HUES48 (cell line): ENCODE data around the gene LDB2.

Experiments
- H3K27ac ChIP-seq: one replicate; pipeline ENCODE4 v1.7.0; 2013; ENCODE audit warnings: low read depth, low read length, inconsistent platforms
- H3K27me3 ChIP-seq: 2 replicates; pipeline ENCODE4 v1.6.1; 2013; ENCODE audit warnings: mild to moderate bottlenecking, low read length; ENCODE audit not compliant: control insufficient read depth, insufficient read depth
- H3K36me3 ChIP-seq: 2 replicates; pipeline ENCODE4 v1.6.1; 2013; ENCODE audit warnings: low read length; ENCODE audit not compliant: control insufficient read depth, insufficient read depth
- H3K4me1 ChIP-seq: 2 replicates; pipeline ENCODE4 v1.6.1; 2013; ENCODE audit warnings: mild to moderate bottlenecking, low read length; ENCODE audit not compliant: control insufficient read depth, insufficient read depth
- H3K4me3 ChIP-seq: 2 replicates; pipeline ENCODE4 v1.5.1; 2013; ENCODE audit warnings: mild to moderate bottlenecking, low read depth, low read length
- H3K9ac ChIP-seq: 2 replicates; pipeline ENCODE4 v1.6.1; 2013; ENCODE audit warnings: mild to moderate bottlenecking, low read depth, low read length, moderate library complexity
- H3K9me3 ChIP-seq: 2 replicates; pipeline ENCODE4 v1.6.1; 2013; ENCODE audit warnings: low read length; ENCODE audit not compliant: control insufficient read depth, insufficient read depth

The LDB2 gene

DNA sequence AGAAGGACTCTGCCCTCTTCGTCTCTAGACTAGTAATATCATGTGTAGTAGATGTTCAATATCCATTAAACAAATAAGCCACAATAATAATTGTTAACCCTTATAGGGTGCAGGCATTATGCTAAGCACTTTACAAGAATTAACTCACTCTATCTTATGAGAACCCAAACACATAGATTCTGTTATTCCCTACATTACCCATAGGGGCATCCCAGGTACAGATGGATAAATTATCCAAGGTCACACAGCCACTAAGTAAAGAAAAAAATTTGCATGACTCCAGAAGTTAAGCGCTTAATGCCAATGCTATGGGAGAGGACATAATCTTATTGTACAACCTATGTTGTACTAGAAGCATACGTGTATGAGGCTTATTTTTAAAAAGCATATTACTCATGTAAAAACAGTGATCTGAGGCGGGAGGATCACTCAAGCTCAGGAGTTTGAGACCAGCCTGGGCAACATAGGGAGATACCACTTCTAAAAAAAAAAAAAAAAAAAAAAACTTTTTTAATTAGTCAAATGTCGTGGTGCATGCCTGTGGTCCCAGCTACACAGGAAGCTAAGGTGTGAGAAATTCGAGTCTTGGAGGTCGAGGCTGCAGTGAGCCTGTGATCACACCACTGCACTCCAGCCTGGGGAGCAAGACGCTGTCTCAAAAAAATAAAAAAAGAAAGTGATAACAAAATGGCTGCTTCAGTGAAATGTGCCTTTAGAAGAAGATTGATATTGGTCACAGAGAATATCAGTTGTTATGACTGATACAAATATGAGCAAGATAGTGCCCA lies 13.6 kb downstream of the LDB2 start:
- H3K9me3 ChIP-seq: peaks cover 4% of the 10 kb centered on the region; the same call in 1 of the 2 replicates
- no peak overlapping the region for H3K4me3 ChIP-seq
- H3K36me3 ChIP-seq: peaks cover 26% of the 10 kb centered on the region
- H3K27me3 ChIP-seq: no peaks in the 10 kb centered on the region
- H3K4me1 ChIP-seq: peaks cover 8% of the 10 kb centered on the region
- H3K27ac ChIP-seq: no peak overlapping the region
- H3K9ac ChIP-seq: no peak overlapping the region

DNA sequence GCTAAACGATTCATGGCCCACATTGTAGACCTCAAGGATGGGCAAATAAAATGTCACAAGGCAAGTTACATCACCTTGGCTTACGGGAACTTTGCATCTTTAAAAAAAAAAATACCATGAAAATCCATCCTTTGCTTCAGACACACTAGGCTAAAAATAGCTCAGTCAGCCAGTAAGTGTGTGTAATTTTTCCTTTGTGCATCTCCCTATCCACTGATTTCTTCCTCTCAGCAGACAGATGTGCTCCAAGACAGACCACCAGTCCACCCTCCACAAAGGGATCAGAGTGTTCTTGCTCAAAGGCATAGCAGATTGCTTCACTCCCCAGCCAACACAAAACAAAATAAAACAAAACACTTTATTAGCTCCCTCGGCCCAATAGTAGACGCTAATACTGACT lies 14.6 kb downstream of the LDB2 start:
- Histone ChIP-seq H3K36me3 (peaks cover 26% of the 10 kb centered on the region), H3K9me3 (peaks cover 9% of the 10 kb centered on the region; the same call in 1 of the 2 replicates), H3K27me3 (no peaks in the 10 kb centered on the region), H3K4me1 (peaks cover 7% of the 10 kb centered on the region; the same call in 1 of the 2 replicates), H3K9ac (no peak overlapping the region), H3K27ac (no peak overlapping the region), H3K4me3 (no peak overlapping the region)

DNA sequence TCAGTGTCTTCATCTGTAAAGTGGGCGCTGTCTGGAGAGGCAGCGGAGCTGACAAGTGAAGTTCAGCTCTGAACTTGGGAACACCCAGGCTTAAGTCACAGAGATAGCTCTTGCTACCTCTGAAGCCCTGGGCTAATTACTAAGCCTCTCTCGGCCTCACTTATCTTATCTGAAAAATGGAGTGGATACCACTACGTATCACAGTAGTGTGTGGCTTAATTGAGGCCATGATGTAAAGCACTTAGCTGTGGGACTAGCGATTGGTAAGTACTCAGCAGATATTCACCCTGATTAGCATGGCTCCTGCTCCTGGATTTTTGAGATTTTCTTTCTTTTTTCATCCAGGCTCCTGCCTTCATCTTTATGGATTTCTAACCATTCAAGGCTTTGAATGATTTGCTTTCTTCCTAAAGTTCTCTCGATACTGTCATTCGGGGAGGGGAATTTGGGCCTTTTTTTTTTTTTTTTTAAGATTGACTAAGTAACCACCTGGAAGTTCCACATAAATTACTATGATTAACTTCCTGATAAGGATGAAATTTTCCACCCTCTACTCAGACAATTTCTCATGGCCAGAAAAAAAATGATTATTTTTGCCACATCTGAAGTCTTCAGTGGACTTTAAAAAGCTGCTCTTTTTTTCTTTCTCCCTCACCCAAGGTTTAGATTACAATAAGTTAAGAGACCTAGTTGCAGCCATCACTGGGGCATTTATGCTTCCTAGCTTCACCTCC lies 17.1 kb downstream of the LDB2 start:
- Histone ChIP-seq H3K27ac (no peak overlapping the region), H3K9ac (no peak overlapping the region), H3K4me3 (no peak overlapping the region), H3K27me3 (no peaks in the 10 kb centered on the region), H3K4me1 (no peaks in the 10 kb centered on the region), H3K36me3 (peaks cover 10% of the 10 kb centered on the region), H3K9me3 (peaks cover 11% of the 10 kb centered on the region)

DNA sequence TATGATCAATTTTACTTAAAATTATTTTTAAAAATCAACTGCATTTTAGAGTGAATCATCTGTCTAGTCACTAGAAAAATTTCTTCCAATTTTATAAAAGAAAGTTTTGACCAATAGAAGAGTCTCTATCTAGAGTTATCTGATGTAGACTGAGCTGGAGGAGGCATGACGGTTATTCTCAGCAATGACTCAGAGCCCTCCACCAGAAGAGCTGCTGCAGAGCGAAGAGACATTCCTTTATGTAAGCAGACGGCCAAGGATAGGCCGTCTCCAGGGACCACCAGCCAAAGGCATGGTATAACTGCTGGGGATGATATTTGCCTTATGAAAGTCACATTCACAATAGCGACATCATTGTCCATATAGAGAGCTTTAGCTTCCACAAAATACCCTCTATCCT lies 23.0 kb downstream of the LDB2 start:
- no peaks in the 10 kb centered on the region for H3K4me1 ChIP-seq
- no peaks in the 10 kb centered on the region; the same call in 1 of the 2 replicates for H3K36me3 ChIP-seq
- H3K27me3 ChIP-seq: no peaks in the 10 kb centered on the region
- no peak overlapping the region for H3K27ac ChIP-seq
- H3K9me3 ChIP-seq: peaks cover 11% of the 10 kb centered on the region
- H3K4me3 ChIP-seq: no peak overlapping the region
- no peak overlapping the region for H3K9ac ChIP-seq

DNA sequence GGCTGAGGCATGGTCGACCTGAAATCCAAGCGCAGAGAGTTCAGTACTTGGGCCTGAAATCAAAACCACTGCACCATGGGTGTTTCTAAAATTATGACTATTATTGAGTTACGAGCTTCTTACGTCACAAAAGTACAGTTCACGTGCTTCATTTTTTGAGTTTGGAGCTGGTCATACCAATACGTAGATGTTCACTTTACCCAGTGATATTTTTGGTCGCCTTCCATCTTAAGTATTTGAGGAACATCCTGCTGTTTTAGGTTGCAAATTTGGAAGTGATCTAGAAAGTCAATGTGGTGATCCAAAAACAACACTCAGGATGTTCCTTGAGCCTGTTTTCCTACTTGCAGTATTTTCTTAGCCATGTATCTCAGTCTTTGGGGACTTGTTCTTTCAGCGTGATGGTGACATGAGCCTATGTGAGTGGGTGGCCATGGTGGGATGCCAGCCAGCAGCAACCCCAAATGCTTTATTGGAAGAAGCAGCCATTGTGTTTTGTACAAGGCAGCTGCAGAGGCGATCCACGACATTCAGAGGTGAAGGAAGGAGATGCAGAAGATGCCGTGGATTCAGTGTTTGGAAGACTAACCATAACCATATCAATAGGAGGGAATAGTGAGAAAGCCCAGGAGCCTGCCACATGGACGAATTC lies 28.7 kb downstream of the LDB2 start:
- Histone ChIP-seq H3K4me1 (peaks cover 17% of the 10 kb centered on the region), H3K9ac (no peak overlapping the region), H3K36me3 (no peaks in the 10 kb centered on the region; the same call in none of the 2 replicates), H3K27ac (no peak overlapping the region), H3K9me3 (no peaks in the 10 kb centered on the region), H3K4me3 (no peak overlapping the region), H3K27me3 (no peaks in the 10 kb centered on the region)

DNA sequence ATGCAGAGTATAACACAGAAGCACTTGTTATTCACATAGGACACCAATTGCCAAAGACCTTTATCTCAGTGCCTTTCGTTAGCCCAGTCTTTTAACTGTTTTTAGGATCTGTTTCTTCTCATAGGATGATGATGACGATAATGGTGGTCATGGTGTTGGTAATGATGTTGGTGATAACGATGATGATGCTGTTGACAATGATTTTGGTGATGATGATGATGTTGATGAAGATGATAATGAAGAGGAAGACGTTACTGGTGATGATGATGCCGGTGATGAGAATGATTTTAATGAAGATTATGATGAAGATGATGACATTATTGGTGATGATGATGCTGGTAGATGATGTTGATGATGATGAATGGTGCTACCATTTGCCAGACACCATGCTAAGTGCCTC lies 29.8 kb downstream of the LDB2 start:
- no peaks in the 10 kb centered on the region for H3K27me3 ChIP-seq
- no peaks in the 10 kb centered on the region; the same call in none of the 2 replicates for H3K36me3 ChIP-seq
- no peak overlapping the region for H3K4me3 ChIP-seq
- no peaks in the 10 kb centered on the region for H3K9me3 ChIP-seq
- no peak overlapping the region for H3K9ac ChIP-seq
- peaks cover 21% of the 10 kb centered on the region for H3K4me1 ChIP-seq
- no peak overlapping the region for H3K27ac ChIP-seq

DNA sequence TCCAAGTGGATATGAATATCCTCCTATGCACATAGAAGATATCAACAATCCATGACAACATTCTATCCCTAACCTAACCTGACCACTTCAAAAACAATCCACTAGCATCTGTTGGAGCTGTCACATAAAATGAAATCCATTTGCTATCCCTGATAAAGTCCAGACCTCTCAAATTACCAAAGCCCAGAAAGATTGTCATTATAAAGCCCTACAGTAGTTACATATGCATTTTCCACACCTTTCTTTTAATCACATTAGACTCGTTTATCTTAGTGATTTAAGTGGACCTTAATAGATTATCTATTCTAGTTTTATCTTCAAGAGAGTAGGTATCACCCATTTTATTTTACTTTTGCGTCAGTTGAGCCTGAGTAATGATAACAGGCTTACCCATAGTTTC lies 30.6 kb downstream of the LDB2 start:
- no peak overlapping the region for H3K4me3 ChIP-seq
- H3K9me3 ChIP-seq: no peaks in the 10 kb centered on the region
- no peak overlapping the region for H3K27ac ChIP-seq
- no peaks in the 10 kb centered on the region; the same call in none of the 2 replicates for H3K36me3 ChIP-seq
- peaks cover 27% of the 10 kb centered on the region for H3K4me1 ChIP-seq
- no peak overlapping the region for H3K9ac ChIP-seq
- no peaks in the 10 kb centered on the region for H3K27me3 ChIP-seq

DNA sequence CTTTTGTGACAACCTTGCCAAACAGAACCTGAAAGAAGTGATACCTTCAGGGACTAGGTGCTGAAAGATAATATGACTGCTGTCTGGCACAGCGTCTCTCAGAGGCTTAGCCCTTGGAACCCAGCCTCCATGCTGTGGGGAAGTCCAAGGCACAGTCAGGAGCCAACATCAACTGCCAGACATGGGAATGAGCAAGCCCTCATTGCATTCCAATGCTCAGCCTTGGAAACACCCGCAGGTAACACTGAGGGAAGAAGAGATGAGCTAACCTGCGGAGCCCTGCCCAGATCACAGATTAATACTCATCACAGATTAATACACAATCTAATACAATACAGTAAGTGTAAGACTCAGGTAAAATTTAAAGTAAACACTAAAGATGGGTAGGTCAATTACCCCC lies 31.5 kb downstream of the LDB2 start:
- peaks cover 27% of the 10 kb centered on the region for H3K4me1 ChIP-seq

DNA sequence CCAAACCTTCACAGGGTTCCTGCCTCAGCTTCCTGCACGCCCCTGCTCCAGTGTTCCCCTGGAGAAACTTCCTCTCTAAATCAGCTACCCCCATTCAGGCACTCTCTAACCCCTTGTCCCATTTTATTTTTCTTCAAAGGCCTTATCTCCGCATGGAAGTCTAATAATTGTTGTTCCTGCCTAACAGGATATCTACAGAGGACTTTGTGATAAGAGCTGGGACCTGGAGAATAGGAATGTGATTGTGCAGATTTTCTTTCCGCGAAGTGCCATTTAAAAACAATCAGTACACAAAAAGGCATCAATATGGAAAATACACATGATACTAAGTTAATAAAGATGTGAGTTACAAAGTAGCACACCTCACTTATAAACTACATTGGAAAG lies 32.6 kb downstream of the LDB2 start:
- H3K9me3 ChIP-seq: no peaks in the 10 kb centered on the region
- no peak overlapping the region for H3K9ac ChIP-seq
- H3K4me3 ChIP-seq: no peak overlapping the region
- no peaks in the 10 kb centered on the region for H3K27me3 ChIP-seq
- no peak overlapping the region for H3K27ac ChIP-seq
- peaks cover 27% of the 10 kb centered on the region for H3K4me1 ChIP-seq
- H3K36me3 ChIP-seq: no peaks in the 10 kb centered on the region; the same call in 1 of the 2 replicates

More for the DNA sequence above, 31.5 kb downstream of the LDB2 start:
- Histone ChIP-seq H3K27me3 (no peaks in the 10 kb centered on the region), H3K4me3 (no peak overlapping the region), H3K9ac (no peak overlapping the region), H3K9me3 (no peaks in the 10 kb centered on the region), H3K27ac (no peak overlapping the region), H3K36me3 (no peaks in the 10 kb centered on the region; the same call in none of the 2 replicates)

DNA sequence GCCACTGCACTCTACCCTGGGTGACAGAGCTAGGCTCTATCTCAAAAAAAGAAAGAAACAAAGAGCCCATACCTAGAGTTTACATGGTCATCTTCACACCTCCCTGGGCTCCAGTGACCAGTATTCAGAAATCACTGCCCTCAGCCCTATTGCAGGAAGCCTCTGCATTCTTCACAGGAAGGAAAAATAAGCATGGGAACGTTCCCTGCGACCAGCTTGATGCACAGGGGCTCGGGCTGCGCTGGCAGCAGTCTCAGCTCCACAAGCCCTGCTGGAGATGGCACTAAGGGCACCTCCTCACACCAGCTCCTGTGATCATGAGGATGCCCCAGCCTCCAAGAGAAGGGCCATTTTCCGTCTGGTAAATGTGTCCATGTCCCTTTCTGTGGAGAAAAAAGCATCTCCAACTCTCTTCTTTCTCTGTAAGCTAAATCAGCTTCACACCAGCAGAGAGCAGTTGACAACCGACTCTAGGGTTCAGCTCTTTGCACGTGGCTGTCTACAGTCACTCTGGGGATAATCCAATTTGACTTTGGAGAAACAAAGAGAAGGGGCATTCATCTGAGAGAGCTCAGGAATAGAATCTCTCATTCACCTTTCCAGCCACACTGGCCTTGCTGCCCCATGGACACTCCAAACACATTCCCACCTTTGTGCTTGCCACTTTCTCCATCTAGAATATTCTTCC lies 33.1 kb downstream of the LDB2 start:
- no peak overlapping the region for H3K27ac ChIP-seq
- no peak overlapping the region for H3K9ac ChIP-seq
- H3K27me3 ChIP-seq: no peaks in the 10 kb centered on the region
- no peak overlapping the region for H3K4me3 ChIP-seq
- no peaks in the 10 kb centered on the region for H3K9me3 ChIP-seq
- no peaks in the 10 kb centered on the region; the same call in 1 of the 2 replicates for H3K36me3 ChIP-seq
- H3K4me1 ChIP-seq: peaks cover 29% of the 10 kb centered on the region
